ENCODE data around the gene SLC2A13.

GRCh38 chr12:40032433-40033241 is 73.2 kb downstream of the SLC2A13 start:
- TF ChIP-seq, protein P1, sequence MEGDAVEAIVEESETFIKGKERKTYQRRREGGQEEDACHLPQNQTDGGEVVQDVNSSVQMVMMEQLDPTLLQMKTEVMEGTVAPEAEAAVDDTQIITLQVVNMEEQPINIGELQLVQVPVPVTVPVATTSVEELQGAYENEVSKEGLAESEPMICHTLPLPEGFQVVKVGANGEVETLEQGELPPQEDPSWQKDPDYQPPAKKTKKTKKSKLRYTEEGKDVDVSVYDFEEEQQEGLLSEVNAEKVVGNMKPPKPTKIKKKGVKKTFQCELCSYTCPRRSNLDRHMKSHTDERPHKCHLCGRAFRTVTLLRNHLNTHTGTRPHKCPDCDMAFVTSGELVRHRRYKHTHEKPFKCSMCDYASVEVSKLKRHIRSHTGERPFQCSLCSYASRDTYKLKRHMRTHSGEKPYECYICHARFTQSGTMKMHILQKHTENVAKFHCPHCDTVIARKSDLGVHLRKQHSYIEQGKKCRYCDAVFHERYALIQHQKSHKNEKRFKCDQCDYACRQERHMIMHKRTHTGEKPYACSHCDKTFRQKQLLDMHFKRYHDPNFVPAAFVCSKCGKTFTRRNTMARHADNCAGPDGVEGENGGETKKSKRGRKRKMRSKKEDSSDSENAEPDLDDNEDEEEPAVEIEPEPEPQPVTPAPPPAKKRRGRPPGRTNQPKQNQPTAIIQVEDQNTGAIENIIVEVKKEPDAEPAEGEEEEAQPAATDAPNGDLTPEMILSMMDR (IDR thresholded peaks at IDR 0.05) = no peak
- TF ChIP-seq POLR2A (IDR thresholded peaks at IDR 0.05) (no peak), POLR2AphosphoS5 (IDR thresholded peaks at IDR 0.05) (no peak)
